Measurements from ENCODE around the gene POGK. TPM values are rescaled to one million over a fixed set of nuclear protein-coding genes. Genes with fewer than 3 reads are reported as not detected.
"Not testable (repeated sequence)": the region's sequence is repeated elsewhere in the genome, so short reads cannot be mapped to it uniquely, and the experiment has no call there.

The POGK gene
- total RNA-seq, 1 donor from 2014 or later, result 58.2 TPM

GRCh38 chr1:166870584-166870983 is 31.3 kb downstream of the POGK start:
- peaks cover 24% of the 10 kb centered on the region for H3K36me3 ChIP-seq
- H3K27me3 ChIP-seq (ENCODE audit: low read depth), result no peaks in the 10 kb centered on the region
- no peak overlapping the region for H3K27ac ChIP-seq
- H3K9me3 ChIP-seq, result no peaks in the 10 kb centered on the region
- no peak for ATAC-seq
- peaks cover 25% of the 10 kb centered on the region for H3K4me1 ChIP-seq
- intact Hi-C loops (cut with DNase I), result no loop called here
- no peak overlapping the region for H3K4me3 ChIP-seq
- no peak for TF ChIP-seq CTCF (IDR thresholded peaks at IDR 0.05)
- DNase-seq, result no peak

GRCh38 chr1:166874464-166874863 is 35.2 kb downstream of the POGK start:
- TF ChIP-seq CTCF (IDR thresholded peaks at IDR 0.05), result no peak
- no peaks in the 10 kb centered on the region for H3K9me3 ChIP-seq
- no peak overlapping the region for H3K4me3 ChIP-seq
- H3K4me1 ChIP-seq, result peaks cover 29% of the 10 kb centered on the region
- ATAC-seq, result no peak
- intact Hi-C loops (cut with DNase I), result no loop called here
- no peak overlapping the region for H3K27ac ChIP-seq
- no peak for DNase-seq
- H3K36me3 ChIP-seq, result no peaks in the 10 kb centered on the region
- no peaks in the 10 kb centered on the region for H3K27me3 ChIP-seq (ENCODE audit: low read depth)

DNA sequence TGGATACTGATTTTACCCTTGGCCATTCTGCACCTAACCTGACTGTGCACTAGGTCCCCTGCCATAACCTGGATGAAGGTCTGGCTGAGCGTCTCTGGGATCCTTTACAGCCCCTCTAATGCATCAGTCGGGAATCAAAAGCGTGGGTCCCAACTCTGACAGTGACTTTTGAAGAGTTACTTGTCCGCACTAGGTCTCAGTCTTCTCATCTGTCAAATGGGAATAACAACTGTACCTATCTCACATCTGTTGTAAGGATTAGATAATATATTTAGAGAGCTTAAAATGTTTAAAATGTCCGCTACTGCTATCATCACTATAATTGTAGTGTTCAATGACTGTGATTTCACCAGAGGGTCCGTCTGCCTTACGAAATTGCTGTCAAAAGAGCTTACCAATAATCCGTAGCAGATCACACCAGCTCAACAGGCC is 36.0 kb downstream of the POGK start:
- Histone ChIP-seq H3K27ac (peak overlapping the region; percentile 93), H3K4me1 (peaks cover 29% of the 10 kb centered on the region), H3K27me3 (ENCODE audit: low read depth) (no peaks in the 10 kb centered on the region), H3K36me3 (no peaks in the 10 kb centered on the region), H3K4me3 (peak overlapping the region; percentile 79), H3K9me3 (no peaks in the 10 kb centered on the region)
- no peak for TF ChIP-seq CTCF (IDR thresholded peaks at IDR 0.05)
- intact Hi-C loops (cut with DNase I), result no loop called here
- ATAC-seq (no peak), DNase-seq (no peak)

GRCh38 chr1:166875734-166876539 is 36.7 kb downstream of the POGK start, which contains the start of gene TADA1:
Gene TADA1, minus strand, starts transcription at chr1:166876264. Its CDS starts 31 bp downstream, at chr1:166876233.
- no peaks in the 10 kb centered on the region for H3K36me3 ChIP-seq
- H3K4me3 ChIP-seq, result peak within 1 kb of the TSS; percentile 79
- H3K9me3 ChIP-seq, result no peaks in the 10 kb centered on the region
- no peaks in the 10 kb centered on the region for H3K27me3 ChIP-seq (ENCODE audit: low read depth)
- DNase-seq (peak; percentile 99), ATAC-seq (peak; percentile 98)
- TF ChIP-seq CTCF (IDR thresholded peaks at IDR 0.05), result peak; percentile 31
- peak within 1 kb of the TSS; percentile 93 for H3K27ac ChIP-seq
- intact Hi-C loops (cut with DNase I), result no loop called here
- H3K4me1 ChIP-seq, result peaks cover 29% of the 10 kb centered on the region

DNA sequence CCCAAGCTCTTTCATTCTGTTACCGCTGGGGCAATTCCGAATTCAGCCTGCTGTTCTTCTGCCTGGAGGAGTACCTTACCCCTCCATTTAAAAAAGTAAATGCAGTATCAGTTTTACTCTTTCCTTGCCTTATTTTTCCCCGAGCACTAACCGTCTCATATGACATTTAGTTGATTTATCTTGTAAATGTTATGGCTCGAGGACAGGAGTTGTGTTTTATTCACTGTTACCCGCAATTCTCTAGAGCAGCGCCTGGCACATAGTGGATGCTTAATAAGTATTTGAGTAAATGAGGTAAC is 37.2 kb downstream of the POGK start:
- DNase-seq (no peak), ATAC-seq (no peak)
- Histone ChIP-seq H3K4me1 (peaks cover 29% of the 10 kb centered on the region), H3K9me3 (no peaks in the 10 kb centered on the region), H3K27ac (no peak overlapping the region), H3K4me3 (peak overlapping the region; percentile 79), H3K36me3 (no peaks in the 10 kb centered on the region), H3K27me3 (ENCODE audit: low read depth) (no peaks in the 10 kb centered on the region)
- TF ChIP-seq CTCF (IDR thresholded peaks at IDR 0.05), result no peak
- intact Hi-C loops (cut with DNase I), result no loop called here

DNA sequence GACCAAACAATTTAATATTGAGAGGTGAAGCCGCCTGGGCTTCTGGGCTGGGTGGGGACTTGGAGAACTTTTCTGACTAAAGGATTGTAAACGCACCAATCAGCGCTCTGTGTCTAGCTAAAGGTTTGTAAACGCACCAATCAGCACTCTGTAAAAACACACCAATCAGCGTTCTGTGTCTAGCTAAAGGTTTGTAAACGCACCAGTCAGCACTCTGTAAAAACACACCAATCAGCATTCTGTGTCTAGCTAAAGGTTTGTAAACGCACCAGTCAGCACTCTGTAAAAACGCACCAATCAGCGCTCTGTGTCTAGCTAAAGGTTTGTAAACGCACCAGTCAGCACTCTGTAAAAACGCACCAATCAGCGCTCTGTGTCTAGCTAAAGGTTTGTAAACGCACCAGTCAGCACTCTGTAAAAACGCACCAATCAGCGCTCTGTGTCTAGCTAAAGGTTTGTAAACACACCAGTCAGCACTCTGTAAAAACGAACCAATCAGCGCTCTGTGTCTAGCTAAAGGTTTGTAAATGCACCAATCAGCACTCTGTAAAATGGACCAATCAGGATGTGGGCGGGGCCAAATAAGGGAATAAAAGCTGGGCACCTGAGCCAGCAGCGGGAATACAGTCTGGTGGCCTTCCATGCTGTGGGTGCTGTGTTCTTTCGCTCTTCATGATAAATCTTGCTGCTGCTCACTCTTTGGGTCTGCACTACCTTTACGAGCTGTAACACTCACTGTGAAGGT is 39.1 kb downstream of the POGK start:
- intact Hi-C loops (cut with DNase I); ATAC-seq: not testable (repeated sequence)

More for the DNA sequence above, 39.1 kb downstream of the POGK start:
- not testable (repeated sequence) for H3K9me3 ChIP-seq; H3K27ac ChIP-seq; H3K27me3 ChIP-seq (ENCODE audit: low read depth); H3K36me3 ChIP-seq; H3K4me3 ChIP-seq; DNase-seq
- H3K4me1 ChIP-seq, result peaks cover 27% of the 10 kb centered on the region
